ENCODE data around the gene DISP3.

DISP3 gene

DNA sequence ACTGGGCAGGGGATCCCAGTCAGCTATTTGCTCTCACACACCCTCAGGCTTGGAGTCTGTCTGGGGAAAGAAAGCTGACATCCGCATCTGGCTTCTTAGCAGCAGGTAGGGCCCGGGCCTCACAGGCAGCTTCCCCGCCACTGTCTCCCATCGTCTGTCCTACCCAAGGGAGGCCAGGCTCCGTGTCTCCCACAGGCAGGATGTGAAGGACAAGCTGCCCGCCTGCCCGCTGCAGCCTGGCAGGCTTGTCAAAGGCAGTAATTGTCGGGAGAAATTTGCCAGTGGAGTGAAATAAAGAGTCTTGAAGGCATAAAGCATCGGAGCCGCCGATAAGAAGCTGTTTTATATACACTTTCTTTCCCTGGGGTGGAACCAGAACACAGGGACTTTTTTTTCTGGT is 44.0 kb upstream of the DISP3 start:
- no peak overlapping the region for H3K27ac ChIP-seq
- no peak for TF ChIP-seq CTCF (conservative IDR thresholded peaks at IDR 0.05)

DNA sequence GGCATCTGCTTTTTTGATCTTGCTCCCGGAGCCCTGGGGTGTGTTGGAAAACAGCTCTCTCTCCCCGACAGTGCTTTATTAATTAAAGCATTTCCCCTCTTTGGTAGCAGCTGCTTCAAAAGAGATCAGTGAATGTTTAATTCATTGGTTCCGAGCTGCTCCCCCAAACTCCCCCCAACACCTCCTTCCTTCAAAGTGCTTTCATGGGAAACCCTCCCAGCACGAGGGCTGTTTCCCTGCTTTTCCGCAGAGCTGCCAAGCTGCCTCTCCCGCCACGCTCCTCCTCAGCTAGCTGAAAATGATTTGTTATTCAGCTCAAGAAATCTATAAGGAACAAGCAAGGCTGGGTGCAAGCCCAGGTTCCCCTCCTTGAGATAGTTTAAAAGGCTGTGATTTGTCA is 40.0 kb upstream of the DISP3 start:
- no peak for TF ChIP-seq CTCF (conservative IDR thresholded peaks at IDR 0.05)
- no peak overlapping the region for H3K27ac ChIP-seq

GRCh38 chr1:11441211-11441952 is 37.6 kb upstream of the DISP3 start:
- TF ChIP-seq CTCF (conservative IDR thresholded peaks at IDR 0.05), result no peak
- H3K27ac ChIP-seq, result no peak overlapping the region

- no peak overlapping the region for H3K27ac ChIP-seq
- no peak for TF ChIP-seq CTCF (conservative IDR thresholded peaks at IDR 0.05)
These were observed 35.9 kb upstream of the DISP3 start for GRCh38 chr1:11443043-11443442.

DNA sequence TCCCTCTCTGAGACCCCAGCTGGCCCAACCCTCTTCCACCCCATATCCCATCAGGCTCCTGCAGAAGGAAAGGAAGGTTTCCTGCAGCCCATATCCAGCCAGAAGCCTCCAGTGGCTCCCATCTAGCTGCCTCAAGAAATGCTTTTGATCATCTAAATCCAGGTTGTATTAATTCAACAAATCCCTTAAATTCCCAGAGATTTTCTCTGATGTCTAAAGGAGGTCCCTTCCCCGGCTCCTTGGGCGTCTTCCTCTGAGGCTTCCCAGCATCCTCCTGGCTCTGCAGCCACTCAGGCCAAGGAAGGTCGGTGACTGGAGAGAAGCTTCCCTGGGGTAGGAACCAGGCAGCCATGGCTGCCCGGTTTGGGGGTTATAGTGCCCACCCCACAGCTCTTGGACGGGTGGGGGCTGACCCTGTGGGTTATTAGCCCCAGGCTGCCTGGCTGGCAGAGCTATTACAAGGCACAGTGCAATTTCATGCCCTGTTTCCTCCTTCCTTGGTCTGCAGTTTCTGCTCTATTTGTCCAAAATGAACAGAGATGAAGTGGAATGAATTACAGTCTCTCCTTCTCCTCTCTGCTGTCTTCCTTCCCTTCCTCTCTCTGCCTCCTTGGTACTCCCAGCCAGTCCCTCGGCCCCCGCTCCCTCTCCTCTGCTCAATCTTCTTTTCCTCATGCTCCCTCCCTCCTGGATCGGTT is 34.8 kb upstream of the DISP3 start:
- no peak overlapping the region for H3K27ac ChIP-seq
- TF ChIP-seq CTCF (conservative IDR thresholded peaks at IDR 0.05), result no peak

- TF ChIP-seq CTCF (conservative IDR thresholded peaks at IDR 0.05), result no peak
These were observed 34.0 kb upstream of the DISP3 start for GRCh38 chr1:11444907-11445306.

DNA sequence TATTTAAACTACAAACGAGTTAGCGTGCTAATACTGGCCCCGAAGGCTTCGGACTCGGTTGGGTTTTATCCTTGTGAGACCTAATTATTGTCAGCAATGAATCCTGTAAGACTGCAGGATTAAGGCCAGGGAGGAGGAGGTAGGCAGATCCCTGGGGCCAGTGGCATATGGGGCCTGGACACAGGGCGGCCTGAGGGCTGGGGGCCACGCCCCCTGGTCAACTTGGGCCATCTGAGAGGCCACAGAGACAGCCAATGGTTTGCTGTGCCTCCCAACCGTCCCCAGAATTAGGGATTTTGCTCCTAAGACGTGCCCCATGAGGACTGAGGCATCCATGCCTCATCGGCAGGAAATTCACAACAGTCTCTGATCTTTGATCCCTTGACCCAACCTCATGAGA is 31.1 kb upstream of the DISP3 start:
- H3K27ac ChIP-seq, result no peak overlapping the region
- TF ChIP-seq CTCF (conservative IDR thresholded peaks at IDR 0.05), result no peak

More at GRCh38 chr1:11444907-11445306, 34.0 kb upstream of the DISP3 start:
- no peak overlapping the region for H3K27ac ChIP-seq
